H1 (cell line): Measurements from ENCODE around the gene NCBP1. TPM values are rescaled to one million over a fixed set of nuclear protein-coding genes. Genes with fewer than 3 reads are reported as not detected.
A peak's percentile ranks its signal among the peaks of the same experiment; 100 is the strongest.

Experiments
- CTCF ChIA-PET: fragments of 300-600 bp; sonication (Branson Sonifier 250); formaldehyde crosslinking; loops from one replicate; lab custom pipeline; 2021; ENCODE audit not compliant: partially characterized antibody; lab: Charles Lee
- POLR2A ChIA-PET: fragments of 300-600 bp; sonication (Branson Sonifier 250); formaldehyde crosslinking; loops from one replicate; lab custom pipeline; 2021; ENCODE audit warnings: inconsistent platforms; ENCODE audit not compliant: partially characterized antibody; lab: Charles Lee
- DNase-seq, 2 experiments: peaks; one replicate each; pipeline versions ENCODE4 v3.0.0 to v3.0.0-alpha.2; 2010 to 2022; ENCODE audit warnings: low spot score in 2 of 2, low read depth in 1 of 2, mixed read lengths in 1 of 2
- FAIRE-seq: peaks from 2 replicates; lab custom pipeline; 2011; peaks lifted over from hg19 to GRCh38; lab: Jason Lieb, UNC
- H2AFZ ChIP-seq: 2 replicates; pipeline ENCODE4 v1.8.1; 2012; ENCODE audit warnings: low read length, inconsistent platforms
- H2AK5ac ChIP-seq: 2 replicates; pipeline ENCODE4 v1.6.1; 2013; ENCODE audit warnings: low read depth, low read length
- H2BK120ac ChIP-seq: replicated peaks from 2 replicates; pipeline ENCODE3; 2013; ENCODE audit warnings: low read depth, low read length, inconsistent platforms
- H2BK12ac ChIP-seq: 2 replicates; pipeline ENCODE4 v1.6.1; 2013; ENCODE audit warnings: low read depth, low read length
- H2BK15ac ChIP-seq: 2 replicates; pipeline ENCODE4 v1.6.1; 2013; ENCODE audit warnings: low read length
- H2BK20ac ChIP-seq: 2 replicates; pipeline ENCODE4 v1.6.1; 2013; ENCODE audit warnings: low read length
- H2BK5ac ChIP-seq: 2 replicates; pipeline ENCODE4 v1.6.1; 2013; ENCODE audit warnings: low read depth, low read length
- H3K14ac ChIP-seq: 2 replicates; pipeline ENCODE4 v1.6.1; 2013; ENCODE audit warnings: inconsistent platforms; ENCODE audit not compliant: insufficient read length
- H3K18ac ChIP-seq: 2 replicates; pipeline ENCODE4 v1.6.1; 2013; ENCODE audit warnings: low read length; ENCODE audit errors: extremely low read depth
- H3K23ac ChIP-seq: 2 replicates; pipeline ENCODE4 v1.6.1; 2013; ENCODE audit warnings: inconsistent platforms; ENCODE audit not compliant: insufficient read length
- H3K23me2 ChIP-seq: 2 replicates; pipeline ENCODE4 v1.6.1; 2013; ENCODE audit warnings: low read depth, low read length
- H3K27ac ChIP-seq: 2 replicates; pipeline ENCODE4 v1.6.1; 2011; ENCODE audit warnings: low read depth, low read length, inconsistent platforms
- H3K27me3 ChIP-seq, 4 experiments: replicated peaks in 1 of 4; 1 replicate in 1 of 4; 2 replicates in 3 of 4; pipeline versions ENCODE4 v1.6.1 to v1.8.1; 2011 to 2013; ENCODE audit warnings: low read length in 3 of 4, mild to moderate bottlenecking in 3 of 4, inconsistent platforms in 2 of 4, mixed read lengths in 2 of 4, moderate library complexity in 1 of 4; ENCODE audit not compliant: control insufficient read depth in 3 of 4, insufficient read depth in 3 of 4; ENCODE audit errors: extremely low read depth in 1 of 4
- H3K36me3 ChIP-seq, 4 experiments: 2 replicates each; pipeline versions ENCODE4 v1.6.1 to v1.8.1; 2011 to 2013; ENCODE audit warnings: mild to moderate bottlenecking in 4 of 4, low read length in 3 of 4, moderate library complexity in 2 of 4, control low read depth in 1 of 4, inconsistent platforms in 1 of 4; ENCODE audit not compliant: insufficient read depth in 4 of 4, control insufficient read depth in 2 of 4
- H3K4ac ChIP-seq: replicated peaks from 2 replicates; pipeline ENCODE3; 2013; ENCODE audit warnings: low read length, low read depth, mixed read lengths, inconsistent platforms; ENCODE audit not compliant: insufficient read length
- H3K4me1 ChIP-seq, 4 experiments: replicated peaks in 1 of 4; 1 replicate in 1 of 4; 2 replicates in 3 of 4; pipeline versions ENCODE4 v1.6.1 to v1.8.1; 2011 to 2013; ENCODE audit warnings: low read length in 3 of 4, inconsistent platforms in 2 of 4, mixed read lengths in 1 of 4; ENCODE audit not compliant: insufficient read depth in 4 of 4, control insufficient read depth in 3 of 4
- H3K4me2 ChIP-seq, 2 experiments: 2 replicates each; pipeline versions ENCODE4 v1.6.1 to v1.8.1; 2011 to 2013; ENCODE audit warnings: low read depth in 2 of 2, low read length in 2 of 2, control low read depth in 1 of 2, inconsistent platforms in 1 of 2, mild to moderate bottlenecking in 1 of 2; ENCODE audit not compliant: insufficient read depth in 1 of 2
- H3K4me3 ChIP-seq, 4 experiments: fragments of 200-600, 300-600 bp in 1 of 4; sonication (generic), shearing (Covaris generic), sonication (Bioruptor Twin) in 1 of 4; 2 replicates each; pipeline versions ENCODE4 v1.5.1 to v1.8.1; 2011 to 2016; ENCODE audit warnings: low read length in 4 of 4, low read depth in 3 of 4, control low read depth in 2 of 4, inconsistent platforms in 2 of 4, mild to moderate bottlenecking in 2 of 4, mixed read lengths in 1 of 4, moderate library complexity in 1 of 4; ENCODE audit not compliant: insufficient read depth in 2 of 4; ENCODE audit errors: extremely low read depth in 1 of 4
- H3K56ac ChIP-seq: replicated peaks from 2 replicates; pipeline ENCODE3; 2013; ENCODE audit warnings: low read depth, mild to moderate bottlenecking, mixed read lengths, low read length, inconsistent platforms; ENCODE audit not compliant: insufficient read length
- H3K79me1 ChIP-seq: 2 replicates; pipeline ENCODE4 v1.6.1; 2013; ENCODE audit warnings: low read depth, low read length, control low read depth
- H3K79me2 ChIP-seq, 2 experiments: 2 replicates each; pipeline versions ENCODE4 v1.6.1 to v1.8.1; 2012 to 2013; ENCODE audit warnings: low read length in 2 of 2, mild to moderate bottlenecking in 2 of 2, inconsistent platforms in 1 of 2; ENCODE audit not compliant: insufficient read depth in 2 of 2, control insufficient read depth in 1 of 2
- H3K9ac ChIP-seq, 4 experiments: replicated peaks in 1 of 4; 1 replicate in 1 of 4; 2 replicates in 3 of 4; pipeline versions ENCODE4 v1.6.1 to v1.8.1; 2011 to 2013; ENCODE audit warnings: low read depth in 3 of 4, low read length in 3 of 4, control low read depth in 2 of 4, mild to moderate bottlenecking in 2 of 4, moderate library complexity in 2 of 4, inconsistent platforms in 1 of 4; ENCODE audit errors: extremely low read depth in 1 of 4
- H3K9me3 ChIP-seq, 2 experiments: 2 replicates each; pipeline versions ENCODE4 v1.6.1 to v1.8.1; 2012 to 2013; ENCODE audit warnings: mild to moderate bottlenecking in 2 of 2, moderate library complexity in 2 of 2, control low read depth in 1 of 2, inconsistent platforms in 1 of 2, low read depth in 1 of 2, low read length in 1 of 2, mixed read lengths in 1 of 2; ENCODE audit not compliant: insufficient read depth in 2 of 2
- H4K20me1 ChIP-seq, 2 experiments: replicated peaks in 1 of 2; 2 replicates each; pipeline versions ENCODE3 to v1.8.1; 2011 to 2013; ENCODE audit warnings: inconsistent platforms in 2 of 2, low read length in 2 of 2, mild to moderate bottlenecking in 1 of 2; ENCODE audit not compliant: insufficient read depth in 2 of 2, control insufficient read depth in 1 of 2
- H4K5ac ChIP-seq: 2 replicates; pipeline ENCODE4 v1.6.1; 2013; ENCODE audit warnings: low read length, low read depth, mixed read lengths, inconsistent platforms; ENCODE audit not compliant: insufficient read length
- H4K8ac ChIP-seq: 2 replicates; pipeline ENCODE4 v1.8.0; 2013; ENCODE audit warnings: mild to moderate bottlenecking, moderate library complexity, low read length, inconsistent platforms; ENCODE audit not compliant: insufficient read depth; ENCODE audit errors: extremely low read depth
- H4K91ac ChIP-seq: replicated peaks from 2 replicates; pipeline ENCODE3; 2013; ENCODE audit warnings: low read length, mixed read lengths, inconsistent platforms; ENCODE audit not compliant: insufficient read length
- CEBPB ChIP-seq: IDR thresholded peaks from 2 replicates; pipeline ENCODE4 v1.6.1; 2012; ENCODE audit warnings: low read depth, low read length
- CTCF ChIP-seq, 3 experiments: IDR thresholded peaks; 1 replicate in 2 of 3; 2 replicates in 1 of 3; pipeline versions ENCODE4 v1.5.1 to v1.6.1; 2011; ENCODE audit warnings: low read length in 3 of 3, mild to moderate bottlenecking in 3 of 3, inconsistent platforms in 2 of 3, low read depth in 1 of 3, moderate library complexity in 1 of 3; ENCODE audit not compliant: insufficient read depth in 1 of 3; ENCODE audit errors: control extremely low read depth in 1 of 3
- EZH2 ChIP-seq: fragments of 200-600 bp; sonication (generic); IDR thresholded peaks from 2 replicates; pipeline ENCODE4 v1.7.1; 2012; ENCODE audit warnings: low read depth, mild to moderate bottlenecking, moderate library complexity, low read length, inconsistent platforms; ENCODE audit not compliant: severe bottlenecking
- RAD21 ChIP-seq, 2 experiments: IDR thresholded peaks in 1 of 2; conservative IDR thresholded peaks in 1 of 2; 2 replicates each; pipeline ENCODE4 v1.6.1; 2011; ENCODE audit warnings: low read depth in 2 of 2, low read length in 2 of 2, improper control_type of control experiment in 1 of 2, inconsistent platforms in 1 of 2, mild to moderate bottlenecking in 1 of 2, moderate library complexity in 1 of 2
- WGBS, 2 experiments: shearing (Covaris generic) in 1 of 2; methylation state at CpG; one replicate each; pipeline versions ENCODE4 v1.1.6 to v1.1.7; 2013 to 2015; ENCODE audit warnings: low lambda C conversion rate in 2 of 2, mixed read lengths in 2 of 2, inconsistent platforms in 1 of 2, low coverage in 1 of 2, missing lambda C conversion rate in 1 of 2; ENCODE audit not compliant: insufficient replicate concordance in 2 of 2, insufficient coverage in 1 of 2, insufficient read length in 1 of 2; ENCODE audit errors: extremely low coverage in 1 of 2, missing lambda C conversion rate in 1 of 2; 5-methylcytosine and 5-hydroxymethylcytosine counted together
- polyA plus RNA-seq, 7 experiments: library from polyadenylated mRNA; depleted of rRNA in 3 of 7; stranded (reverse) in 5 of 7; unstranded in 2 of 7; fragments of >200 nt in 5 of 7; fragments of 200-250 nt in 2 of 7; gene quantifications; 1 replicate in 5 of 7; 2 replicates in 1 of 7; 4 replicates in 1 of 7; pipeline versions ENCODE4 v1.2.1 to v1.2.3, GENCODE V29; 2011 to 2013; ENCODE audit warnings: missing spikeins in 2 of 7, mixed read lengths in 2 of 7
- total RNA-seq: library from RNA; stranded (reverse); fragmentation: NEBNext Ultra II Directional; extraction: Animal tissue kit (Norgen Biotek cat#: 25700); gene quantifications from 2 replicates; pipeline ENCODE4 v1.2.1, GENCODE V29; 2021

The NCBP1 gene
- total and polyA plus RNA-seq, 2 of the 8 experiments (the other 6 are each of a cell fraction or from before 2014, with no cell fraction given), result 14.7 to 54.0 TPM

DNA sequence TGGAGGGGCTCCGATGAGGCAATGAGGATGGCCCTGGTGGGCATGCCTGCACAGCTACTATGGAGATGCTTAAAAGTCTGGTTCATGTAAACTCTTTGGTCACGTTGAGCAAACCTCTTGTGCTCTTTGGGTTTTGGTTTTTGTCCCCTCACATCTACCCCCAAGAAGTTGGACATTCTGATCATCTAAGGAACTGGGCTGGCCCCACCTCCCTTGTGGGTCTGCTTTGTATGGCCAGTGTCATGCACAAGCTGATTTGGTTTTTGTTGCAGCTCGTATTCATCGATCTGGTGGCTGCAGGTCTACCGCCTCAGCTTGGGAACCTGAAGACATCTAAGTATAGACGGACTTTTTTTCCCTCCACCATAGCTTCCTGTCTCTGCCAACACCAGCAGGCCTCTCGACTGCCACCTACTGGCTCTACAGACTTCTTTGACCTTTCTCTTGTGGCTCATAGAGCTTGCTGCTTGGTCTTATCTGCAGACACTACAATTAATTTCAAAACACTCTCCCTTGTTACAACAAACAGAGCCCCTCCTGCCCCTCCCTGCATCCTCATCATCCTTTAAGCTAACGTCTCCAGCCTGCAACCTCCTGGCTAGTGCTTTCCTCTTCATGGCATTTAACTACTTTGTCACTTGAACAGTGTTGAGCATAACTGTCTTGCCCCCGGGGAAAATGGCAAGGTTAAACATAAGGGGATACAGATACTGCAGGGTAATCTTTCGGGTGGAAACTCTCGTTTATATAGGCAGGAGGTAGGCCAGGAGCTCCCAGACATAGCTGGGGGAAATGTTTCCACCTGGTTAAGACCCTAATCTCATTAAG is 34.9 kb upstream of the NCBP1 start:
- Histone ChIP-seq H2AK5ac (no peak overlapping the region), H3K9ac (no peak overlapping the region), H3K9me3 (no peaks in the 10 kb centered on the region), H3K4ac (no peak overlapping the region), H2BK15ac (no peak overlapping the region), H3K56ac (no peak overlapping the region), H3K23ac (no peak overlapping the region), H4K91ac (no peak overlapping the region), H3K14ac (no peak overlapping the region), H3K79me2 (no peaks in the 10 kb centered on the region), H2AFZ (peak overlapping the region; percentile 13; the same call in 1 of the 2 replicates), H3K27ac (no peak overlapping the region), H4K8ac (peak overlapping the region; percentile 79; the same call in 1 of the 2 replicates), H4K5ac (no peak overlapping the region), H3K18ac (0 out of 2 replicates have a peak overlapping the region, but pooled peaks have one; percentile 72), H2BK5ac (no peak overlapping the region), H3K4me3 (no peak overlapping the region), H2BK20ac (no peak overlapping the region), H2BK120ac (no peak overlapping the region), H3K23me2 (no peaks in the 10 kb centered on the region), H3K4me1 (peaks cover 0 to 5% (median 0%) of the 10 kb centered on the region in 4 experiments; a peak in 3 of 7 replicates), H4K20me1 (no peaks in the 10 kb centered on the region), H2BK12ac (no peak overlapping the region), H3K79me1 (no peaks in the 10 kb centered on the region; the same call in 1 of the 2 replicates), H3K27me3 (no peaks in the 10 kb centered on the region), H3K36me3 (peaks cover 13 to 30% (median 27%) of the 10 kb centered on the region in 4 experiments; a peak in 7 of 8 replicates), H3K4me2 (no peak overlapping the region; a peak in 1 of 4 replicates)
- TF ChIP-seq EZH2, result no peak
- TF ChIP-seq CEBPB, result no peak
- TF ChIP-seq RAD21 (IDR thresholded peaks at IDR 0.05 in 1 of 2, conservative IDR thresholded peaks at IDR 0.05 in 1 of 2; ENCODE audit: low read depth in 2 of 2, low read length in 2 of 2), result peak; percentile 84 to 87
- TF ChIP-seq CTCF (IDR thresholded peaks at IDR 0.05; ENCODE audit: control extremely low read depth in 1 of 3, insufficient read depth in 1 of 3, low read depth in 1 of 3, low read length in 3 of 3), result peak; percentile 70 to 92 (median 88)
- DNase-seq (peak; percentile 29 to 77), FAIRE-seq (peak; percentile 82)
- ChIA-PET CTCF (interaction anchor here (0.6 to 22.2 kb wide), 60 partner anchors 8 to 742 kb away, joined by 3 to 574 read pairs (median 5); partner anchors contain the start of gene TMOD1), POLR2A (interaction anchor here (1.0 to 2.1 kb wide), 7 partner anchors 8 to 131 kb away, joined by 3 to 9 read pairs (median 5); partner anchors contain the start of genes NCBP1 and TSTD2)
- 52% methylated on average over 11 of the region's 11 CpGs; no CpG with 5 or more reads in 1 of the 2 experiments for WGBS, 2 experiments
